Right renal cortex interstitium (tissue), 3 donors: ENCODE measurements around the gene TNRC6A. TPM values are rescaled to one million over a fixed set of nuclear protein-coding genes. Genes with fewer than 3 reads are reported as not detected.
"Not testable (repeated sequence)": the region's sequence is repeated elsewhere in the genome, so short reads cannot be mapped to it uniquely, and the experiment has no call there.

Experiments used
- DNase-seq, 3 donors: peaks; one replicate each; pipeline ENCODE4 v3.0.0-alpha.2; 2013; ENCODE audit warnings: low read depth in 3 of 3, low spot score in 2 of 3
- polyA plus RNA-seq, 3 donors: library from polyadenylated mRNA; unstranded; fragments of 120-200 nt; gene quantifications; one replicate each; pipeline ENCODE4 v1.2.1, GENCODE V29; 2013; ENCODE audit not compliant: insufficient read length in 3 of 3

TNRC6A gene
- polyA plus RNA-seq, 3 donors = 46.8 to 51.7 (median 50.7) TPM

GRCh38 chr16:24723663-24724062 is 5.8 kb upstream of the TNRC6A start:
- no peak for DNase-seq

DNA sequence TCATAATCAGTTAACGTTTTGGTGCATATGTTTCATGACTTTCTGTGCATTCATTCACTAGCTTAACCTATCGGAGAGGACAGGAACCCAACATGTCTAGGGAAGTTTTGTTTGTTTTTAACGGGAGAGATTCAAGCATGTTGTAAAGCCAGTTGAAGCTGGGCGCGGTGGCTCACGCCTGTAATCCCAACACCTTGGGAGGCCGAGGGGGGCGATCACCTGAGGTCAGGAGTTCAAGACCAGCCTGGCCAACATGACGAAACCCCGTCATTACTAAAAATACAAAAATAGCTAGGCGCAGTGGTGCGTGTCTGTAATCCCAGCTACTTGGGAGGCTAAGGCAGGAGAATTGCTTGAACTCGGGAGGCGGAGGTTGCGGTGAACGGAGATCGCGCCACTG is 1.4 kb upstream of the TNRC6A start:
- DNase-seq = no peak

DNA sequence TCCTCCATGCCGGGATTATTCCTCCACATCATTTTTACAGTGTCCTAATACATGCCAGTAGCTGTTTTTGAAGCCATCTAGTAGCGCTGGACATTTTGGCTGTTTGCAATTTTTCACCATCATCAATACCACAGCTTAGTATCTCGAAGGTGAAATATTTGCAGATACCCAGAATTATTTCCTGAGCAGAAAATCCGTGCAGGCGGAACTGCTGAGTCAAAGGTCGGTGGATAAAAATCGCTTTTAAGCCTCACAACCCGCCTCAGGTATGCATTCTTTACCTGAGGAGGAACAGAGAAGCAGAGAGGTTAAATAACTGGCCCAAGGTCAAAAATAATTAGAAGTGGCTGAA is 584 bp upstream of the TNRC6A start:
- DNase-seq = no peak

DNA sequence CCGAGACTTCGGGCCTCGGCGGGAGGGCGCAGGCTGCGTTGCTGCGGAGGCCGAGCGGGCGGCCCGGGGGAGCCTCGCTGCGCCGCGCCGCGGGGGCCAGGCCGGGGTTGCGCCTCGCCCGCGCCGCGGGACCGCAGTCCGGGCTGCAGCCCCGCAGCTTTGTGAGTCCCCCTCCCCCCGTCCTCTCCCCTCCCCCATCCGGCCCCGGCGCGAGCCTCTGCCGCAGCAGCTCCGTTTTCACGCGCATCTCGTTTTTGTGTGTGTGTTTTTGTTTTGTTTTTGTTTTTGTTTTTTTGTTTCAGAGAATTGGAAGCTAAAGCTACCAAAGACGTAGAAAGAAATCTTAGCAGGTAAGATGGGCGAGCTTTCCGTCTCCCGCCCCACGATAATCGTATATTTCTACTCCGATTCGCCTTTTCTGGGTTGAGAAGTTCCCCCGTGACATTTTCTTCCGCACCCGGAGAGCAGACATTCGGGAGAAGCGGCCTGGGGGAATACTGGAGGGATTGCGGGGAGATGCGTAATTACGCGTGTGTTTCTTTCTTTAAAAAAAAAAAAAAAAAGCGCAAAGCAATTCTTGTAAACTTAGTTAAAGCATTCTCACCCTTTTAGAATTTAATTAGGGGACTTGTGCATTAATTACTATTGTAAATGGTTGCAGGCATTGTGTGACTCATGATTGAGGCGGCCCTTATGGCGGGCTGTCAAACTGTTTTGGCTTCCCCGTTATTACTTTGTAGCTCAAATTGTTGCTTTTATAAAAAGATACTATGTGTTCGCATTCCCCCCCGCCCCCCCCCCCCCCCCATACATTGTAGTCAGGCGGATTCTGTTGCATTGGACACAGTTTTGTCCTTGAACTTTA is 732 bp downstream of the TNRC6A start:
- DNase-seq = peak in 1 of 3 donors; percentile 7

GRCh38 chr16:24730914-24731313 is 1.5 kb downstream of the TNRC6A start:
- DNase-seq = no peak

DNA sequence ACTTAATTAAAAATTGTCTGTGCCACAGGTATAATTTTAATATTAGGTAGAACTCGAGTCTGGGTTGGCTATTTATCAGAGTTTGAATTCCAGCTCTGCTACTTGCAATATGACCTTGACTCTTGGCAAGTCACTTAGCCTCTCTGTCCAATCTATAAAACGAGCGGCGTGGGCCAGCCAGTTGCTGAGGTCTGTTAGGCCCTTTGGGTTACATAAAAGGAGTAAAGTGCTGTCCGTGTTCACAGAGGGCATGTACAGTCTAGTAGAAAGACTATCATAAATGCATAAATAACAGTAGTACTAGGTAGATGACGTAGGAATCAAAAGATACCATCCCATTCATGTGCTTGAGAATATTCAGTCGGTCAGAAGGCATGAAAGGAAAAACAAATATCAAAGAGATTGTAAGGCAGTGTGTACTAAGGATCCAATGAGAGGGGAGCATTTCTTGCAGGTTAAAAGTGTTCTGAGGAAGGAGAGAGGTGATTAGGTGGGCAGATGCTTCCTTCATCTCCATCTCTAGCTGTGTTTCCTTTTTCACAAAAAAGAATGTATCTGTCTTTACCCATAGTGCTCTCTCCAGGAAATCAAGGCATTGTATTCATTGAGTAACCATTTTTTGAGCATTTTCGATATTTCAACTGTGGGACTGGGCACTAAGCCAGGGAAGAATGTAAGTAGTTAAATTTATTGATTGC is 2.4 kb downstream of the TNRC6A start:
- no peak for DNase-seq

GRCh38 chr16:24734382-24734781 is 4.9 kb downstream of the TNRC6A start:
- DNase-seq = no peak

DNA sequence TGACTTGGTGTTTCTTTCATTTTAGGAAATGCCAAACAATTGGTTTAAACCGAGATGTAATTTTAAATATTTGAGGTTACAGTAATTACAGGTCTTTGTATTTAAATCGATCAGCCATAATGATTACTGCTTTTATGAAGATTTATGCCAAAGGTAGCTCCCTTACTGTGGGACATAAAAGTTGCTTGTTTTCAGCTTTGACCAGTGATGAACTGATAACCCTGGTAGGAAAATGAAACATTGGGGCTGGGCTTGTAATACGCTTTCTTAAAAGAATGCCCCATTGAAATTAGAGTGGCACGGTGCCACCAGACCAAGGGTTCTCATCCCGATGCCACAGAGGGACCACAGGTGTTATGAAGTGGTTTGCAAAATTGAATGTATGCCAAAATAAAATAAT is 7.3 kb downstream of the TNRC6A start:
- DNase-seq = no peak

GRCh38 chr16:24737391-24737871 is 8.0 kb downstream of the TNRC6A start:
- DNase-seq = no peak

DNA sequence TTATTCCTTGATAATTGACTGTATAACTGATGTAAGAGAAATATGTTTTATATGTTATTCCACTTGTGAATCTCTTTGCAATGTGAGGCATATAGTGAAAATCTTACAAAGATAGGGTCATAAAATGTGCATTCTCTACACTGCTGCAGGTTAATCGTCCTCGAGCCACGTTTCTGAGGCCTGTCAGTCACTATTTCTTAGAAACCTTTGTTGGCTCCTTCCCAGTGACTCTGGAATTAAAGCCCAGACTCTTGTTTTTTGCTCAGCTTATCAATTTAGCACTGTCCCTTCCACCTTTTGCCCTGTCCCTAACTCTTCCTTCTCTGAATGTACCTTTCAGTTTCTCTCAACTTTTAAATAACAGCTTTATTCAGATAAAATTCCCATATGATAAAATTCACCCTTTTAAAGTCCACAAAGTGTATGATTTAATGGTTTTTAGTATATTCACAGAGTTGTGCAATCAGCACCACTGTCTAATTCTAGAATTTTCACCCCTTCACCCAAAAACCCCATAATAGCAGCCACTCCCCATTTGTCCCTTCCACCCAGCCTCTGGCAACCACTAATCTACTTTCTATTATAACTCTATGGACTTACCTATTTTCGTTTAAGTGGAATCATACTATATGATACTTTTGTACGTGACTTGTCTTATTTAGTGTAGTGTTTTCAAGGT is 8.6 kb downstream of the TNRC6A start:
- no peak for DNase-seq

GRCh38 chr16:24738895-24739294 is 9.4 kb downstream of the TNRC6A start:
- DNase-seq = no peak

GRCh38 chr16:24741862-24742261 is 12.4 kb downstream of the TNRC6A start:
- DNase-seq = no peak

GRCh38 chr16:24742610-24743009 is 13.2 kb downstream of the TNRC6A start:
- not testable (repeated sequence) for DNase-seq

DNA sequence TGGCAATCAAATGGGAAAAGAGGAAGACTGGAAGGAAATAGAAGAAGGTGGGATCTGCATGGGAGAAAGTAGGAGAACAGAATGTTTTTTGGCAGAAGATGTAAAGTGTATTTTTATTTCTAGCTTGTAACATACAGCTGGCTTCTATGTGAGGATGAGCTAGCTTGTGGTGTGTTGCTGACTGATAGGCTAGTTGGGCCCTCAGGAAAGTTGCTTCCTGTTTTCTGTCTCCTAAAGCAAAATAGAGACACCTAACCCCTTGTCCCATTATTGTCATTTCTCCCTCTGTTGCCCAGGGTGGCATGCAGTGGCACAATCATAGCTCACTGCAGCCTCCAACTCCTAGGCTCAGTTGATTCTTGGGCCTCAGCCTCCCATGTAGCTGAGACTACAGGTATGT is 15.9 kb downstream of the TNRC6A start:
- no peak for DNase-seq

GRCh38 chr16:24745791-24746190 is 16.3 kb downstream of the TNRC6A start:
- no peak for DNase-seq

- DNase-seq = no peak
Measured at GRCh38 chr16:24747441-24747840, 18.0 kb downstream of the TNRC6A start.

GRCh38 chr16:24748242-24748641 is 18.8 kb downstream of the TNRC6A start:
- DNase-seq = no peak

- no peak for DNase-seq
Measured at GRCh38 chr16:24749310-24749709, 19.9 kb downstream of the TNRC6A start.

DNA sequence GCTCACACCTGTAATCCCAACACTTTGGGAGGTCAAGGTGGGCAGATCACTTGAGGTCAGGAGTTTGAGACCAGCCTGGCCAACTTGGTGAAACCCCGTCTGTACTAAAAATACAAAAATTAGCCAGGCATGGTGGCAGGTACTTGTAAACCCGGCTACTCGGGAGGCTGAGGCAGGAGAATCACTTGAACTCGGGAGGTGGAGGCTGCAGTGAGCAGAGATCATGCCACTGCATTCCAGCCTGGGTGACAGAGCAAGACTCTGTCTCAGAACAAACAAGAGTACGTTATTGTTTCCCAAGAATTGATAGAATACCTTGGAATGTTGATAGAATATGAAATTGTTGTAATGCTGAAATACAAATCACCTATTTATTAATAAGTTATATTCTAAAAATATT is 20.4 kb downstream of the TNRC6A start:
- DNase-seq = not testable (repeated sequence)

GRCh38 chr16:24753000-24753399 is 23.5 kb downstream of the TNRC6A start:
- DNase-seq = no peak

- DNase-seq = no peak
Measured at GRCh38 chr16:24753437-24753836, 24.0 kb downstream of the TNRC6A start.
